Calu3 (cell line): ENCODE data around the gene RHO. TPM values are rescaled to one million over a fixed set of nuclear protein-coding genes. Genes with fewer than 3 reads are reported as not detected.

Source experiments
- BruUV-seq: library from RNA; stranded (reverse); fragments of 400-500 nt; replicated peaks from 2 replicates; lab custom pipeline; 2021; lab: Mats Ljungman, UMichigan
- CTCF ChIA-PET: fragments of 300-600 bp; sonication (Branson Sonifier 250); formaldehyde crosslinking; loops from one replicate; lab custom pipeline; 2022; ENCODE audit warnings: antibody characterized with exemption; lab: Charles Lee
- DNase-seq: peaks from one replicate; pipeline ENCODE4 v3.0.0; 2022
- H3K27ac Mint-ChIP-seq: one replicate; pipeline ENCODE4 v1.8.0; 2022; ENCODE audit warnings: mixed read lengths; ENCODE audit not compliant: unreplicated experiment
- H3K27me3 Mint-ChIP-seq: one replicate; pipeline ENCODE4 v1.8.0; 2022; ENCODE audit warnings: mixed read lengths; ENCODE audit not compliant: unreplicated experiment
- H3K36me3 Mint-ChIP-seq: one replicate; pipeline ENCODE4 v1.8.0; 2022; ENCODE audit warnings: mild to moderate bottlenecking, moderate library complexity, mixed read lengths; ENCODE audit not compliant: insufficient read depth, unreplicated experiment
- H3K4me1 Mint-ChIP-seq: one replicate; pipeline ENCODE4 v1.8.0; 2022; ENCODE audit warnings: mild to moderate bottlenecking, low read depth, mixed read lengths; ENCODE audit not compliant: unreplicated experiment
- H3K4me3 Mint-ChIP-seq: one replicate; pipeline ENCODE4 v1.8.0; 2022; ENCODE audit warnings: mild to moderate bottlenecking, low read depth, moderate library complexity, mixed read lengths; ENCODE audit not compliant: unreplicated experiment
- H3K9me3 Mint-ChIP-seq: one replicate; pipeline ENCODE4 v1.8.0; 2022; ENCODE audit warnings: low read depth, mixed read lengths; ENCODE audit not compliant: unreplicated experiment
- CTCF ChIP-seq: fragments of 200-600 bp; IDR thresholded peaks from one replicate; pipeline ENCODE4 v1.8.0; 2022; ENCODE audit warnings: antibody characterized with exemption; ENCODE audit not compliant: unreplicated experiment
- intact Hi-C: fragments of 100-400 bp; cut with micrococcal nuclease; formaldehyde crosslinking; loops from one replicate; pipeline ENCODE4 v1.10.0; 2022; ENCODE audit not compliant: unreplicated experiment
- total RNA-seq: library from RNA; stranded (reverse); gene quantifications from 2 replicates; pipeline ENCODE4 v1.2.3, GENCODE V29; 2022

RHO gene
- total RNA-seq, 1 experiment from 2014 or later = not detected

DNA sequence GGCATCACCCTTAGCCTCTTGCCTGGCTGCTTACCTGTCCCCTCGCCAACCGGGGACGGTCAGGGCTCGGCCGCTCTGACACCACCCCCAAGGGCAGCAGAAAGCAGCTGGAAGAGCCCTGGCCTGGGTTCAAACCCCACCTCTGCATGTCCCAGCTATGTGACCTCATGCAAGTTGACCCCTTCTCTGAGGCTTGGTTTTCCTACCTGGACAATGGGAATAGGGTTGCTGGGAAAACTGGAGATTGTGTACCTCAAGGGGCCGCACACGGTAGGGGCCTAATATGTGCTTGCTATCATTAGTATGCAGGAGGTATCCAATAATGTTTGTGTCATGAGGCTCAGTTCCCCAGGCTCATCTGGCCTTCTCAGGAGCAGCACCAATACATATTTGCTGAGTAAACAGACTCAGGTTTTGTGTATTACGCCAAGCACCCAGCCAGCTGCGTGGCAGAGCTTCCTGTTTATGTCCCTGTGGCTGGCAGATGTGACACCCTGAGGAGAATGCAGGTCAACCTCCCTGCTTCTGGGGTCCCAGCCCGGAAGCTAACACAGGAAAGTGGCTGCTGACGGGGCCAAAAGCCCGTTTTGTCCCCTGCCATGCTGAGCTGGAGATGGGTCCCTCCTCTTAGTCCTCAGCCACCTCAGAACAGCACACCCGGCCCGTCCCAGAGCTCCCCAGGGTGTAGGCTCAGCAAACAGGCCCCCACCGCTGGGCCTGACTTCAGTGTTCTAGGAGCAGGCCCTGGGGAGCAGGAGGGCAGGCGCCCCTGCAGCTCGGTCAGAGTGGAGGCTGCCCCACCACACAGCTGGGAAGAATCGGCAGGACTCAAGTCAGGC, 48.3 kb downstream of the RHO start:
- no peaks in the 10 kb centered on the region for H3K4me1 Mint-ChIP-seq
- H3K4me3 Mint-ChIP-seq = no peak overlapping the region
- H3K36me3 Mint-ChIP-seq = no peaks in the 10 kb centered on the region
- H3K27me3 Mint-ChIP-seq = no peaks in the 10 kb centered on the region
- no peak for DNase-seq
- intact Hi-C loops = no loop called here
- no peak for TF ChIP-seq CTCF
- no peaks in the 10 kb centered on the region for H3K9me3 Mint-ChIP-seq
- BruUV-seq = no TSS peak
- H3K27ac Mint-ChIP-seq = no peak overlapping the region
- CTCF ChIA-PET = interaction anchor here (0.9 kb wide), 1 partner anchor 20 kb away, joined by 3 read pairs; no protein-coding TSS in a partner anchor

GRCh38 chr3:129577366-129577765, 48.9 kb downstream of the RHO start:
- CTCF ChIA-PET = no interaction called here

GRCh38 chr3:129577925-129578786, 49.7 kb downstream of the RHO start:
- TF ChIP-seq CTCF = no peak
- Mint-ChIP-seq H3K9me3 (no peaks in the 10 kb centered on the region), H3K27me3 (no peaks in the 10 kb centered on the region), H3K27ac (no peak overlapping the region), H3K4me3 (no peak overlapping the region), H3K4me1 (no peaks in the 10 kb centered on the region), H3K36me3 (no peaks in the 10 kb centered on the region)
- BruUV-seq = no TSS peak
- CTCF ChIA-PET = no interaction called here
- no peak for DNase-seq
- intact Hi-C loops = no loop called here

More at GRCh38 chr3:129577366-129577765, 48.9 kb downstream of the RHO start:
- Mint-ChIP-seq H3K9me3 (no peaks in the 10 kb centered on the region), H3K27me3 (no peaks in the 10 kb centered on the region), H3K36me3 (no peaks in the 10 kb centered on the region), H3K4me1 (no peaks in the 10 kb centered on the region), H3K4me3 (no peak overlapping the region), H3K27ac (no peak overlapping the region)
- TF ChIP-seq CTCF = no peak
- no peak for DNase-seq
- BruUV-seq = no TSS peak
- intact Hi-C loops = no loop called here

GRCh38 chr3:129579991-129580390, 51.6 kb downstream of the RHO start:
- Mint-ChIP-seq H3K4me1 (no peaks in the 10 kb centered on the region), H3K4me3 (no peak overlapping the region), H3K27me3 (no peaks in the 10 kb centered on the region), H3K36me3 (no peaks in the 10 kb centered on the region), H3K9me3 (no peaks in the 10 kb centered on the region), H3K27ac (no peak overlapping the region)
- TF ChIP-seq CTCF = no peak
- BruUV-seq = no TSS peak
- DNase-seq = no peak
- CTCF ChIA-PET = interaction anchor here (0.5 kb wide), 1 partner anchor 531 kb away, joined by 8 read pairs; no protein-coding TSS in a partner anchor
- intact Hi-C loops = no loop called here
